Activated T-helper 17 cell treated with anti-CD3 and anti-CD28 coated beads, Interleukin-2, amount 50 U/mL, for 72 hours (primary cell): Measurements from ENCODE around the gene GMNC. TPM values are rescaled to one million over a fixed set of nuclear protein-coding genes. Genes with fewer than 3 reads are reported as not detected.
A peak's percentile ranks its signal among the peaks of the same experiment; 100 is the strongest.
"Not testable (repeated sequence)": the region's sequence is repeated elsewhere in the genome, so short reads cannot be mapped to it uniquely, and the experiment has no call there.

Experiments
- ATAC-seq: fragments of 150-1000 bp; cut with Tn5 transposase; replicated peaks from 2 replicates; pipeline ENCODE4 v1.10.0; 2021; ENCODE audit warnings: mild to moderate bottlenecking, moderate library complexity
- H3K27ac Mint-ChIP-seq: one replicate; pipeline ENCODE4 v1.8.0; 2022; ENCODE audit warnings: mixed read lengths
- H3K27me3 Mint-ChIP-seq: one replicate; pipeline ENCODE4 v1.8.0; 2022; ENCODE audit warnings: mixed read lengths
- H3K36me3 Mint-ChIP-seq: one replicate; pipeline ENCODE4 v1.8.0; 2022; ENCODE audit warnings: low read depth, mild to moderate bottlenecking, mixed read lengths
- H3K4me1 Mint-ChIP-seq: one replicate; pipeline ENCODE4 v1.8.0; 2022; ENCODE audit warnings: mixed read lengths
- H3K4me3 Mint-ChIP-seq: one replicate; pipeline ENCODE4 v1.8.0; 2022; ENCODE audit warnings: mild to moderate bottlenecking, mixed read lengths
- H3K9me3 Mint-ChIP-seq: one replicate; pipeline ENCODE4 v1.8.0; 2022; ENCODE audit warnings: mixed read lengths
- total RNA-seq, 2 donors: library from RNA; stranded (reverse); gene quantifications; one replicate each; pipeline ENCODE4 v1.2.3, GENCODE V29; 2022

Gene GMNC, protein sequence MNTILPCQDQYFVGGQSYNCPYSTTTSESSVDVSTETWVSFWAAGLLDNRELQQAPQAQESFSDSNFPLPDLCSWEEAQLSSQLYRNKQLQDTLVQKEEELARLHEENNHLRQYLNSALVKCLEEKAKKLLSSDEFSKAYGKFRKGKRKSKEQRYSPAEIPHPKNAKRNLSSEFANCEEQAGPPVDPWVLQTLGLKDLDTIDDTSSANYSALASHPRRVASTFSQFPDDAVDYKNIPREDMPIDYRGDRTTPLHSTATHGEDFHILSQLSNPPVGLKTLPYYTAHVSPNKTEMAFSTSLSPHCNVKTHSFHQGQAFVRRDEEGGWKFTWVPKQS
- not detected for total RNA-seq

DNA sequence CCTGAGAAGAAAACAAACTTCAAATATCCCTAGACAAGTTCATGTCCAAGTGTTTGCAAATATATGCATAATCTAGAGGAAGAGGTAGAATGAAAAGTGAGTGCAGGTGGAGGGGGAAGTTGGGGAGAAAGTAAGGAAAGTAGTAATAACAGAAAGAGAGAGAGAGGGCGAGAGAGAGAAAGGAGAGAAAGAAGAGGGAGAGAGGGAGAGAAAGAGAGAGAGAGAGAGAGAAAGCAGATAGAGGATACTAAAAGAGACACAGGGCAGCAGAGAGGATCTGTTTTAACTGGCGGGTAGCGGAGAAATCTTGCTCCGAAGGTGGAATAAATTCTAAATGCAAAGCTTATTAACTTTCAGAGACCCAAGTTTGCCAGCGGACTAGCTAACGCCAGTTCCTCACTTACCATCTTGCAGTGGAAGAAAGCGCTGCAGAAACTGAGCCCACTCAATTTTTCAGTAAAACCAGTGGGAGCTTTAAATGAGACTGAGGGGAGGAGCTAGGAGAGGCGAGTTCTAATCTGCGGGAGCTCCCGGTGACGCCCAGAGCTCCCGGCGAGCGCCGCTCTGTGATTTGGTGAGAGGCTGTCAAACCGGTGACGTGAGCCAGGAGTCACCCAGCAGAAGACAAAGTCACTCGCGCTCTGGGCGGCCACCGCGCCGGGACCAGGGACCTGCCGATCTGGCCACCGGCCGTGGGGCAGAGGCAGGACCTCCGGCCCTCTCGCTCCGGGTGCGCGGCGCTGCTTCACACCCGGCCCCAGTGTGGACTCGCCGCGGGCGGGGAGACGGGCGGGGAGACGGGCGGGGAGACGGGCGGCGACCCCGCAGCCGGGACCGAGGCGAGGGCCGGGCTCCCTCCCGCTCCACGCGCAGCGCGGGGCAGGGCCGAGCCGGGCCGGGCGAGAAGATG, at the start of gene GMNC:
GMNC (minus strand) TSS at position 486 of the 910 bp plus-strand sequence; CDS start at position 407, 79 bp downstream.
- peaks cover 50% of the 10 kb centered on the region for H3K27me3 Mint-ChIP-seq
- H3K4me1 Mint-ChIP-seq: peaks cover 4% of the 10 kb centered on the region
- no peak within 1 kb of the TSS for H3K27ac Mint-ChIP-seq

DNA sequence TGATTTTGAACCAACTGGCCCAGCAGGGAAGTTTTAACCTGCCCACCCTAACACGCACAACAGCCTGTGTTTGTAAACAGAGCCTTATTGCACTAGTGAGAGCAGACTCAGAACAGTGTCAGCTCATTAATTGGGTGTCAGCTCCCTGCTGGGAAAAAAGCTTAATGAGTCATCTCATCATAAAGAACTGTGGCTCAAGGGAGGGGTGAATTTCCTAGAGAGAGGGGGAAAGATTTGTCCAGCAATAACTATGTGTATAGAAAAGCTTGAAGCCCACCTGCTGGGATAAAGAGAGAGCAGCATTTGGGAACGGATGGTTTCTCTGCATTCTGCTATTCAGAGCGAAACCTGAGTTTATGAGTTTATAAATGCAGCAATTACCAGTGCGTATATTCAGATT, 48.9 kb upstream of the GMNC start:
- Mint-ChIP-seq H3K27ac (no peak overlapping the region), H3K9me3 (peaks cover 4% of the 10 kb centered on the region), H3K4me3 (no peak overlapping the region), H3K27me3 (no peaks in the 10 kb centered on the region), H3K36me3 (no peaks in the 10 kb centered on the region), H3K4me1 (no peaks in the 10 kb centered on the region)
- no peak for ATAC-seq

More for the DNA sequence above, at the start of gene GMNC:
- Mint-ChIP-seq H3K9me3 (no peaks in the 10 kb centered on the region), H3K36me3 (no peaks in the 10 kb centered on the region), H3K4me3 (peak within 1 kb of the TSS; percentile 50)
- peak; percentile 95 for ATAC-seq

DNA sequence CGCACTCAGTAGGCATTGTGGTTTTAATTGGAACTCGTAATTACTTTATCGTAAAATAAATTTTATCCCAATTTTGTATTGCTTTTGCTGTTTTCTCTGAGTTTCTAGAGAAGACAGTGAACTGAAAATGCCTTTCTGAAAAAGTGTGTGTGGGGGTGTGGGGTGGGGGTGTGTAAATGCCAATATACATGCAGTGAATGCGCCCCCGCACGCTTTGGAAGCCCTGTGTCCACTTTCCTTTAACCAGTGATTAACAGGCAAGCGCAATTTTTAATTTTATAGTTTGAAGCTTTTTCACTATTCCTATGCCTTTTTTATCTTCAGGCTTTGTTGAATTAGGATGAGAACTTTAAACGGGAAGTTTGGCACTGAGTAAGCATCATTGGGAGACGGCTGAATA, 47.4 kb upstream of the GMNC start:
- no peak for ATAC-seq
- no peak overlapping the region for H3K4me3 Mint-ChIP-seq
- H3K4me1 Mint-ChIP-seq: no peaks in the 10 kb centered on the region
- H3K27me3 Mint-ChIP-seq: no peaks in the 10 kb centered on the region
- no peaks in the 10 kb centered on the region for H3K36me3 Mint-ChIP-seq
- H3K27ac Mint-ChIP-seq: no peak overlapping the region
- H3K9me3 Mint-ChIP-seq: peaks cover 7% of the 10 kb centered on the region

DNA sequence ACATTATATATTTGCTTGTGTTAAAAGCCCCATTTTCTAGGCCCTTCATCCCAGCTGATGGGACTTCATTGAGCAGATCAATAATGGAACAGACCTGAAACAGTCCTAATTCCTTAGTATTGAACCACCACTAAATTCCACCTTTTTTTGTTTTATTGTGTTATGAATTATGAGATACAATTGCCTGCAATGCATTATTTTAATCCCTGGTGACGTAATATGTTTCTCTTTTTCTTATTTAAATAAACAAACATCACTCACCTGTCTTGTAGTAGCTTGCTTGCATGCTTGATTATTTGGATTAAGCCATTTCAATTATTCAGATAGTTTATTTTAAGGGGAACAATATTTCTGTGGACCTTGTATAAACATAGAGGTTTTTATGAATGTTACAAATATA, 40.7 kb upstream of the GMNC start:
- ATAC-seq: no peak
- H3K27me3 Mint-ChIP-seq: no peaks in the 10 kb centered on the region
- peaks cover 15% of the 10 kb centered on the region for H3K9me3 Mint-ChIP-seq
- H3K36me3 Mint-ChIP-seq: no peaks in the 10 kb centered on the region
- H3K27ac Mint-ChIP-seq: no peak overlapping the region
- H3K4me1 Mint-ChIP-seq: no peaks in the 10 kb centered on the region
- no peak overlapping the region for H3K4me3 Mint-ChIP-seq

DNA sequence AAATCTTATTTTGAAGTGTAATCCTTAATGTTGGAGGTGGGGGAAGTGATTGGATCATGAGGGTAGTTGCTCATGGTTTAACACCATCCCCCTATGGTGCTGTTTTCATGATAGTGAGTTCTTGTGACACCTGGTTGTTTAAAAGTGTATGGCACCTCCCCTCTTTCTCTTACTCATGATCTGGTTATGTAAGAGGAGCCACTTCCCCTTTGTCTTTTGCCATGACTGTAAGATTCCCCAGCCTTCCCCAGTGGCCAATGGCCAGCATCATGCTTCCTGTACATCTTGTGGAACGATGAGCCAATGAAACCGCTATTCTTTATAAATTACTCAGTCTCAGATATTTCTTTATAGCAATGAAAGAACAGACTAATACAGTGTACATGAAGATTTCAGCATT, 39.8 kb upstream of the GMNC start:
- no peak for ATAC-seq
- H3K27ac Mint-ChIP-seq: no peak overlapping the region
- H3K36me3 Mint-ChIP-seq: no peaks in the 10 kb centered on the region

DNA sequence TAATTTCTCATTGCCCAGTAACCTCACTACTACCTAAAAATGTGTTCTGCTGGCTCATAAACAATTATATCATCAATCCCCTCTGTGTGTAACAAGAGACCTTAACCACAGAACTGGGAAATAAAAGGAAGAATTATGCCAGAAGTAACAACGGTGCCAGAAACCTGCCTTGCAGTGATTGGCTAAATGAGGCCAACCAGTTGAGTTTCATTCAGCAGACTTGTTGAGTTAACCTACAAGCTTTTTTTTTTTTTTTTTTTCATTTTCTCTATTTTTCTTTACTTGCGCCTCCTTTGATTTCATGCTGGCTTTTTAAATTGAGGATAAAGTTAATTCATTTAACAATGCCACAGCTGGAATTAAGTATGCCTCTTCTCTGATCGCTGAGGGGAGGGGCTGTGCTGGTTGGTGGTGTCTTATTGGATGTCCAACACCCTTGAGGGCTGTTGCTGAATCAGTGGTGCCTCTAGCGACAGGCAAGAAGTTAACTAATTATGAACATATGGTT, 30.0 kb upstream of the GMNC start:
- Mint-ChIP-seq H3K9me3 (peaks cover 20% of the 10 kb centered on the region), H3K4me3 (no peak overlapping the region), H3K27me3 (peaks cover 4% of the 10 kb centered on the region), H3K4me1 (no peaks in the 10 kb centered on the region), H3K27ac (no peak overlapping the region), H3K36me3 (no peaks in the 10 kb centered on the region)
- no peak for ATAC-seq

More for the DNA sequence above, 39.8 kb upstream of the GMNC start:
- Mint-ChIP-seq H3K4me1 (no peaks in the 10 kb centered on the region), H3K27me3 (no peaks in the 10 kb centered on the region), H3K9me3 (peaks cover 15% of the 10 kb centered on the region), H3K4me3 (no peak overlapping the region)

DNA sequence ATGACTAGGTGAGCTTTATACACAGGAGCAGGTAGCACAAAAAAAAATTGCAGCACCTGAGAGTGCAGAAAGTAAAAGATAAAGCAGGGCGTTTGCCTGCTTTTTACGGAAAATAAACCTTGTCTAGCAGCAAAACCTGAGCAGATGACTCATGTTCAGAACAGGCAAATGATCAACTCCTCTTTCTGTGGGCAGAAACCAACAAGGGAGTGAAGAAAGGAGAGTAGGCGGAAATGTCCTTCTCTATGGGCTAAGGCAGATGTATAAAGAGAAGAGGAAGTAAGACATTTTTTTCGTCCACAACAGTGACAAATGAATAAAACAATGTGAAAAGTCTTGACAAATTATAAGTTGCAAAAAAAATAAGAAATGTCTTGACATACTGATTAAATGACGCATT, 24.5 kb upstream of the GMNC start:
- Mint-ChIP-seq H3K4me1 (no peaks in the 10 kb centered on the region), H3K9me3 (no peaks in the 10 kb centered on the region), H3K4me3 (no peak overlapping the region), H3K27me3 (peaks cover 5% of the 10 kb centered on the region), H3K27ac (no peak overlapping the region), H3K36me3 (no peaks in the 10 kb centered on the region)
- no peak for ATAC-seq

DNA sequence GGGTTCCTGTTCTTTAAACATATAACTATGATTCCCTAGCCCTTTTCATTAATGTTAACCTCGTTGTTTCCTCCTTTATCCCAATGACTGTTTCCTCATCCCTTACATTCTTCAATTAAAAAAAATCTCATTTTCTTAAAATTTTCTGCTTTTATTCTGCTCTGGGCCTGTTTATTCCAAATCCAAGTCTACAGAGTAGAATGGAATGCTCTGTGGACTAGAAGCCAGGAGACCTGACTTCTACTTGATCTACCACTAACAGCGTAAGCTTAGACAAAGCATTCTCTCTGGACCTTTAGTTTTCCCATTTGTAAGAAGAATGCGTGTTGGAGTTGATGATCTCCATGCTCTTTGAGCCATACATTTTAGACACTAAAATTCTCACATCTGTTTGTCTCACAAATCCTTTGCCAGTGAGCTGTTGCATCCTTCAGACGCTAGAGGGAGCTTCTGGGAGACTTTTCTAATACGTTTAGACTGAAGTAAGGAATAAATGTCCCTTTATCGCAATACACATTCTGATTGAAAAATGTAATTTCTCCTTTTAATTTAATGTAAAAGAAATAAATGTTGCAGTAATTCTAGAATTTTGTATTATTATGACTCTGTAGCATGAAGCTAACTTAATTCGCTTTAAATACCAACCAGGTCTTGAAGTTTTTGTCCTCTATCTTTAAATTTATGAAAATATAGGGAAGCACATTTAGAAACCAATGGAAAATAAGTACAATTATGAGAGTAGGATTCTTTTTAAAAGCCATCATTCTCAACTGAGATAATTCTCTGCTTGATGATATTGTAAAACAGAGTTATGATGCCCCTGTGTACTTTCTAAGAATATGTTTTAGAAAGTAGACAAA, 21.7 kb upstream of the GMNC start:
- H3K4me1 Mint-ChIP-seq: no peaks in the 10 kb centered on the region
- H3K9me3 Mint-ChIP-seq: no peaks in the 10 kb centered on the region
- H3K27ac Mint-ChIP-seq: no peak overlapping the region
- ATAC-seq: no peak
- H3K27me3 Mint-ChIP-seq: peaks cover 5% of the 10 kb centered on the region
- no peaks in the 10 kb centered on the region for H3K36me3 Mint-ChIP-seq
- no peak overlapping the region for H3K4me3 Mint-ChIP-seq

DNA sequence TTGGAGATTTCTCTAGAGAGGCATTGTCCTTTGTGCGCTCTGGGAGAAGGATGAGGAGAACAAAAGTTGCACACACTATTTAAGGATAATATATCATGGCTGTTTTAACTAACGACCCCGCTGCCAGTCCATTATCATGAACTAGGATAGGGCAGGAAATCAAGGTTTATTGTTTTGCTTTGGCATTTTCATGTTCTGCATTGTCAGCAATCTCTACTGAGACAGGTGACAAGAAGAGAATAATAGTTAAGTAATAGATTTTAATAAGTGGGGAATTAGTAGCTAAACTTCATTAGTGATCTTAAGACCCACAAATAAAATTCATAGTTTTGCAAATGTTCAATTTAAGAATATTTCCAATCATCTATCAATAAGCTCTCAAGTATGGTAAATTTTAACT, 20.6 kb upstream of the GMNC start:
- Mint-ChIP-seq H3K27ac (no peak overlapping the region), H3K4me3 (no peak overlapping the region), H3K36me3 (no peaks in the 10 kb centered on the region), H3K9me3 (no peaks in the 10 kb centered on the region), H3K4me1 (no peaks in the 10 kb centered on the region), H3K27me3 (peaks cover 5% of the 10 kb centered on the region)
- no peak for ATAC-seq

DNA sequence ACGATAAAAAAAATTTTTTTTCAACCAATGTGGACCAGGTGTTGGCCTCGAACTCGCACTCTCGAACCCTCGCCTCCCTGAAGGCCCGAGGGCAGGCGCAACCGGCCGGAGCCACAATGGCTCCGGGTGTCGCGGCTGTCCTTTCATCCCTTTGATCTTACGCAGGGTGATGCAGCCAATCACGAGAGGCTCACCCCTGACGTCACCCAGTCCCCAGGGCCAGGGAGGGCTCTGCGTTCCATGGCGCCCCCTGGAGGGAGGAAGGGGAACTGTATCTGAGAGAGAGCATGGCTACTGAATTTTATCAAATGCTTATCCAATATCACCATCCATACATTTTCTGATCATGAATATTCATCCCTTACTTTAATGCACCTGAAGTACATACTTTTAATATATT, 15.4 kb upstream of the GMNC start:
- Mint-ChIP-seq H3K27me3 (no peaks in the 10 kb centered on the region), H3K4me1 (no peaks in the 10 kb centered on the region), H3K36me3 (no peaks in the 10 kb centered on the region), H3K4me3 (no peak overlapping the region), H3K9me3 (no peaks in the 10 kb centered on the region), H3K27ac (no peak overlapping the region)
- ATAC-seq: no peak

DNA sequence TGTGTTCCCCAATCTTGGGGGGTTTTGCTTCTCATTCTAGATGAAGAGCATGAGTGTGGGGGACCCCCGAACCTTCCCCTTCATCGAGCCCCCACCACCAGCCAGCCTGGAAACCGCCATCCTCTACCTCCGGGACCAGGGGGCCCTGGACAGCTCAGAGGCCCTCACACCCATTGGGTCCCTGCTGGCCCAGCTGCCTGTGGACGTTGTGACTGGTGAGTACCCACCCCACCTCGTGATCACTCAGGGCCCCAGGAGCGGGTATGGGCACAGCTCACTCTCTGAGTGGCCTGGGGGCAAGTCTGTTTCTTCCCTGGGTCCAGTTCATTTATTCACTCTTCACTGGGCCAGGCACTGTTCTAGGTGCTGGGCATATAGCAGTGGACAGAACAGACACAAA, 13.9 kb upstream of the GMNC start:
- H3K27me3 Mint-ChIP-seq, H3K36me3 Mint-ChIP-seq, ATAC-seq, H3K4me3 Mint-ChIP-seq, H3K4me1 Mint-ChIP-seq, H3K27ac Mint-ChIP-seq, H3K9me3 Mint-ChIP-seq: not testable (repeated sequence)

DNA sequence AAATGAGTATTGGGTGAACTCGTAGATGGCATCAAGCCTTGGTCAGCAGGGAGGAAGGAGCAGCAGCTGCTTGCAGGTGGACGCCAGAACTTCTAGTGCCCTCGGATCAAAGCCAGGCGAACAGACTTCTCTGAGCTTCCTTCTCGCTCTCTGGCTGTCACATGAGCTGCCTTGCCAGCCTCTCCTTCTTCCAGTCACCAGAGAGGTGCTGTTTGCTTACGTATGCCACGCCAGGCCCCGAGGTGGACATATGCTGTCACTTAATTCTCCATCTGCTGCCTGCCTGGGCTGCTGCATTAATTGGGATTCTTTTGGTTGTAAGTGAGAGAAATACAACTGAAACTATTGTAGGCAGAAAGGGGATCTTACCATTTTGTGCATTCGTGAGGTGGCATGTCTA, 12.6 kb upstream of the GMNC start:
- ATAC-seq, H3K27me3 Mint-ChIP-seq, H3K4me1 Mint-ChIP-seq, H3K36me3 Mint-ChIP-seq, H3K9me3 Mint-ChIP-seq, H3K27ac Mint-ChIP-seq, H3K4me3 Mint-ChIP-seq: not testable (repeated sequence)

DNA sequence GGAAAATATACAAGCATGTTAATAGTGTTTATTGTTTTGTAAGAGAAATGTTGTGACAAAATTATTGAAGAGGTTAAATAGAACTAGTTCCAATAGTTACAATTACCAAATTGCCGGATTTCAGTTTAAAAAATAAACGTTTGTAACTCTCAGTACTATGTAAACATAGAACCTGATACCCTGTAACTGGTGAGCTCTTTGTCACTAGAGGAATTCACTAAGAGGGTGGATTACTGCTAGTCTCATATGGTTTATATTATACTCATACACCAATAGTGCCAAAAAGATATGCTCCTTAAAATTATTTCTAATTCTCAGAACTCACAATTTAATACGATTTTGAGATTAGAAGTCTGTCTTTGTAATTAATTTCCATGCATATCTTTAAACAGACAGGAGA, 7.6 kb upstream of the GMNC start:
- Mint-ChIP-seq H3K9me3 (no peaks in the 10 kb centered on the region), H3K4me3 (no peak overlapping the region), H3K4me1 (no peaks in the 10 kb centered on the region), H3K27ac (no peak overlapping the region), H3K36me3 (no peaks in the 10 kb centered on the region), H3K27me3 (peaks cover 11% of the 10 kb centered on the region)
- no peak for ATAC-seq

DNA sequence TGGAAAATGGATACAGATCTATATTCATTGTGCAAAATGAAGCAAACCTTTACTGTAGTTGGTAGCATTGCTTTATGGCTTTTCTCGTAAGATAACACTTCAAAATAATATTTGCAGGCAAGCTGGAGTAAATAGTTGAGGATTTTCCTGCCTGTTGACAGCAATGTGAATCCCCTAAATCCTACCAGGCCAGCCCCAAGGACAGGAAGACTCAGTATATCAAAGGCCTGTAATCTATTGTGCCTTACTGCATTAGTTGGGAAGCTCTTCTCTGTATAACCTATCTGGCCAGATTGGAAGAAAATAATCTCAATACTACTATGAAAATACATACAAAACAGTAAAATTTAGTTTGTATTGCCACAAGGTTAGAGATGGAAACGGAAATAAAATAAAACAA, 4.6 kb upstream of the GMNC start:
- Mint-ChIP-seq H3K27ac (no peak overlapping the region), H3K4me1 (peaks cover 3% of the 10 kb centered on the region), H3K4me3 (no peak overlapping the region), H3K36me3 (no peaks in the 10 kb centered on the region), H3K27me3 (peaks cover 30% of the 10 kb centered on the region), H3K9me3 (no peaks in the 10 kb centered on the region)
- ATAC-seq: no peak
